Stimulated activated CD4-positive, alpha-beta T cell treated with anti-CD3 and anti-CD28 coated beads, TNF-alpha, amount 100 ng/mL, for 24 hours (primary cell): ENCODE data around the gene TXNDC9.
"Not testable (repeated sequence)": the region's sequence is repeated elsewhere in the genome, so short reads cannot be mapped to it uniquely, and the experiment has no call there.

ENCODE experiments used
- DNase-seq, 3 experiments: peaks; one replicate each; pipeline ENCODE4 v3.0.0-alpha.2; 2020; ENCODE audit warnings: low read depth in 3 of 3

TXNDC9 gene

GRCh38 chr2:99335911-99336803 lies at the start of gene TXNDC9:
TSS of gene TXNDC9 (minus strand) at chr2:99336333. CDS start at chr2:99333210, 3,123 bp downstream.
- DNase-seq: peak; percentile 95 to 97 (median 97)

- DNase-seq: no peak
Observed at GRCh38 chr2:99382143-99382542, 46.0 kb upstream of the TXNDC9 start.

- DNase-seq: no peak
Observed at GRCh38 chr2:99380376-99381010, 44.4 kb upstream of the TXNDC9 start.

- no peak for DNase-seq
Observed at GRCh38 chr2:99377879-99378278, 41.7 kb upstream of the TXNDC9 start.

GRCh38 chr2:99376254-99376864 lies 40.2 kb upstream of the TXNDC9 start:
- no peak for DNase-seq

- DNase-seq: no peak
Observed at GRCh38 chr2:99374747-99375146, 38.6 kb upstream of the TXNDC9 start.

- DNase-seq: no peak
Observed at GRCh38 chr2:99373144-99373543, 37.0 kb upstream of the TXNDC9 start.

GRCh38 chr2:99368854-99369253 lies 32.7 kb upstream of the TXNDC9 start:
- not testable (repeated sequence) for DNase-seq

- no peak for DNase-seq
Observed at GRCh38 chr2:99365661-99366060, 29.5 kb upstream of the TXNDC9 start.

- DNase-seq: no peak
Observed at GRCh38 chr2:99356853-99357252, 20.7 kb upstream of the TXNDC9 start.

- DNase-seq: not testable (repeated sequence)
Observed at GRCh38 chr2:99354825-99355224, 18.7 kb upstream of the TXNDC9 start.

- DNase-seq: no peak
Observed at GRCh38 chr2:99354070-99354469, 17.9 kb upstream of the TXNDC9 start.

- no peak for DNase-seq
Observed at GRCh38 chr2:99350194-99350593, 14.1 kb upstream of the TXNDC9 start.

- DNase-seq: no peak
Observed at GRCh38 chr2:99348173-99348572, 12.0 kb upstream of the TXNDC9 start.

GRCh38 chr2:99346218-99346617 lies 10.1 kb upstream of the TXNDC9 start:
- no peak for DNase-seq

- not testable (repeated sequence) for DNase-seq
Observed at GRCh38 chr2:99345446-99345845, 9.3 kb upstream of the TXNDC9 start.

GRCh38 chr2:99342536-99342935 lies 6.4 kb upstream of the TXNDC9 start:
- no peak for DNase-seq

GRCh38 chr2:99340669-99341236 lies 4.6 kb upstream of the TXNDC9 start:
- no peak for DNase-seq

GRCh38 chr2:99338029-99338585 lies 2.0 kb upstream of the TXNDC9 start:
- DNase-seq: no peak

- peak; percentile 87 to 92 (median 91) for DNase-seq
Observed at GRCh38 chr2:99337113-99338028, 1.2 kb upstream of the TXNDC9 start, which contains the start of gene EIF5B. TSS of gene EIF5B (plus strand) at chr2:99337389. CDS start at chr2:99337555, 166 bp downstream.

GRCh38 chr2:99336804-99337112 lies 625 bp upstream of the TXNDC9 start:
- no peak for DNase-seq
